Right renal cortex interstitium (tissue), 3 donors: ENCODE data around the gene B4GALT6. TPM values are rescaled to one million over a fixed set of nuclear protein-coding genes. Genes with fewer than 3 reads are reported as not detected.
"Not testable (repeated sequence)": the region's sequence is repeated elsewhere in the genome, so short reads cannot be mapped to it uniquely, and the experiment has no call there.

ENCODE experiments used
- DNase-seq, 3 donors: peaks; one replicate each; pipeline ENCODE4 v3.0.0-alpha.2; 2013; ENCODE audit warnings: low read depth in 3 of 3, low spot score in 2 of 3
- polyA plus RNA-seq, 3 donors: library from polyadenylated mRNA; unstranded; fragments of 120-200 nt; gene quantifications; one replicate each; pipeline ENCODE4 v1.2.1, GENCODE V29; 2013; ENCODE audit not compliant: insufficient read length in 3 of 3

The B4GALT6 gene
- 10 to 100 TPM; 16.7 to 18.5 (median 17.1) TPM for polyA plus RNA-seq

GRCh38 chr18:31684279-31685096 lies at the start of gene B4GALT6:
TSS of gene B4GALT6 (minus strand) at chr18:31684581. CDS start at chr18:31684426, 155 bp downstream.
- DNase-seq, result peak in 2 of 3 donors; percentile 10 to 23

- DNase-seq, result no peak
These were observed 47.2 kb upstream of the B4GALT6 start for GRCh38 chr18:31731628-31732027.

GRCh38 chr18:31729196-31729595 lies 44.8 kb upstream of the B4GALT6 start:
- DNase-seq, result not testable (repeated sequence)

GRCh38 chr18:31723990-31724711 lies 39.8 kb upstream of the B4GALT6 start:
- DNase-seq, result no peak

- no peak for DNase-seq
These were observed 39.2 kb upstream of the B4GALT6 start for GRCh38 chr18:31723639-31723989.

GRCh38 chr18:31722369-31722957 lies 38.1 kb upstream of the B4GALT6 start:
- peak; percentile 57 to 58 (median 57) for DNase-seq

- no peak for DNase-seq
These were observed 37.2 kb upstream of the B4GALT6 start for GRCh38 chr18:31721601-31722000.

GRCh38 chr18:31720867-31721266 lies 36.5 kb upstream of the B4GALT6 start:
- no peak for DNase-seq

- no peak for DNase-seq
These were observed 35.1 kb upstream of the B4GALT6 start for GRCh38 chr18:31719363-31720006.

- DNase-seq, result no peak
These were observed 34.0 kb upstream of the B4GALT6 start for GRCh38 chr18:31718386-31718785.

- DNase-seq, result no peak
These were observed 32.0 kb upstream of the B4GALT6 start for GRCh38 chr18:31716362-31716761.

GRCh38 chr18:31711365-31712172 lies 27.2 kb upstream of the B4GALT6 start:
- DNase-seq, result no peak

GRCh38 chr18:31710826-31711225 lies 26.4 kb upstream of the B4GALT6 start:
- no peak for DNase-seq

- DNase-seq, result no peak
These were observed 23.4 kb upstream of the B4GALT6 start for GRCh38 chr18:31707815-31708214.

GRCh38 chr18:31702449-31702848 lies 18.1 kb upstream of the B4GALT6 start:
- no peak for DNase-seq

- DNase-seq, result no peak
These were observed 17.4 kb upstream of the B4GALT6 start for GRCh38 chr18:31701744-31702143.

GRCh38 chr18:31700990-31701389 lies 16.6 kb upstream of the B4GALT6 start:
- DNase-seq, result no peak

- DNase-seq, result no peak
These were observed 13.2 kb upstream of the B4GALT6 start for GRCh38 chr18:31697351-31698298.

GRCh38 chr18:31695989-31696388 lies 11.6 kb upstream of the B4GALT6 start:
- DNase-seq, result no peak
